GM12872 (cell line): ENCODE results near the gene TMEM95.
A peak's percentile ranks its signal among the peaks of the same experiment; 100 is the strongest.

Source experiments
- TF ChIP-seq, protein P1 (sequence below): IDR thresholded peaks from 3 replicates; pipeline ENCODE4 v1.5.1; 2011; ENCODE audit warnings: low read depth, mild to moderate bottlenecking, low read length, moderate library complexity; ENCODE audit not compliant: insufficient read depth

TMEM95 gene

DNA sequence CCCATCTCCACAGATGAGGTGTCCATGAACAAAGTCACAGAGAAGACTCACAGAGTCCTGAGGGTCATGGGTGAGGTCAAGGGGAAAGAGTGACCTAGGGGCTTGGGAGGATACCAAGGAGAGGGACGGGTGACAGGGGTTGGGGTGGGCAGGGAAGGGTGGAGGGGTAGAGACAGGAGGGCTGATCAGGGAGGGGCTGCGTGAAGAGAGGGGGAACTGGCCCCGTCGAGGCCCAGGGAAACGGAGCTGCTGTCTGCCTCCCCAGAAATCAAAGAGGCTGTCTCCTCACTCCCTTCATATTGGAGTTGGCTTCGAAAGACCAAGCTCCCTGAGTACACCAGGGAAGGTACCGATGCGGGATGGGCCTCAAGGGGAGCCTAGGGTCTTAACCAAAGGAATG is 617 bp downstream of the TMEM95 start:
- TF ChIP-seq, protein P1, sequence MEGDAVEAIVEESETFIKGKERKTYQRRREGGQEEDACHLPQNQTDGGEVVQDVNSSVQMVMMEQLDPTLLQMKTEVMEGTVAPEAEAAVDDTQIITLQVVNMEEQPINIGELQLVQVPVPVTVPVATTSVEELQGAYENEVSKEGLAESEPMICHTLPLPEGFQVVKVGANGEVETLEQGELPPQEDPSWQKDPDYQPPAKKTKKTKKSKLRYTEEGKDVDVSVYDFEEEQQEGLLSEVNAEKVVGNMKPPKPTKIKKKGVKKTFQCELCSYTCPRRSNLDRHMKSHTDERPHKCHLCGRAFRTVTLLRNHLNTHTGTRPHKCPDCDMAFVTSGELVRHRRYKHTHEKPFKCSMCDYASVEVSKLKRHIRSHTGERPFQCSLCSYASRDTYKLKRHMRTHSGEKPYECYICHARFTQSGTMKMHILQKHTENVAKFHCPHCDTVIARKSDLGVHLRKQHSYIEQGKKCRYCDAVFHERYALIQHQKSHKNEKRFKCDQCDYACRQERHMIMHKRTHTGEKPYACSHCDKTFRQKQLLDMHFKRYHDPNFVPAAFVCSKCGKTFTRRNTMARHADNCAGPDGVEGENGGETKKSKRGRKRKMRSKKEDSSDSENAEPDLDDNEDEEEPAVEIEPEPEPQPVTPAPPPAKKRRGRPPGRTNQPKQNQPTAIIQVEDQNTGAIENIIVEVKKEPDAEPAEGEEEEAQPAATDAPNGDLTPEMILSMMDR = no peak

DNA sequence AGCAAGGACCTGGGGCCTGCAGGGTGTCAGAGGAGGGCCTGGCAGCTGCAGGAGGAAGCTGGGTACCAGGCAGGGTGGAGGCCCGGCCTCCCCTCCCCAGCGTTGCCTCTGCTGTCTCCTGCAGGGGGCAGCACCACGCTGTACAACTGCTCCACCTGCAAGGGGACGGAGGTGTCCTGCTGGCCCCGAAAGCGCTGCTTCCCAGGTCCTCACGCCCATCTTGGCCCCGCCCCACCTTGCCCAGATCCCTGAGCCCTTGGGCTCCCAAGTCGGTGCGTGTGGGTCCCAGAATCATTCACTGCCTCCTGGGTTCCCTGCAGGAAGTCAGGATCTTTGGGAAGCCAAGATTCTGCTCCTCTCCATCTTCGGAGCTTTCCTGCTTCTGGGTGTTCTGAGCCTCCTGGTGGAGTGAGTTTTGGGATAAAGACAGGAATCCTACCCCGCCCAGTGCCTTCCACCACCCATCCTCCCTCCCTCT is 1.2 kb downstream of the TMEM95 start:
- TF ChIP-seq, protein P1 = peak; percentile 96

DNA sequence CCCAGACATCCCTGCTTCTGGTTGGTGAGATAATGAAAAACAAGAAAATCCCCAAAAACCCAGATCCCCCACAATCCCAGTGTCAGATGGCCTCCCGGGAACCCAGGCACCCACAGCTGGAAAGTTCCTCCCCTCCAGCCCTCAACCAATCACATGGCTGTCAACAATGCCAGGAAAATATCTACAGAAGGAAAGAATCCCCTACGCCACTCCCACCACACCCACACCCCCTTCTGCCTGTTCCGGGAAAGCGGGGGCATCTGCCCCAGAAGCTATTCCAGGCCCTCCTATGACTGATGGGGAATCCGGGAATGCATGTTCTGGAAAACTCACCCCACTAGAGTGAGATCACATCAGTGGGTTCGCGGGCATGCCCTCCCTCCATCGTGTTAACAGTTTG is 1.8 kb downstream of the TMEM95 start:
- TF ChIP-seq, protein P1 = no peak

DNA sequence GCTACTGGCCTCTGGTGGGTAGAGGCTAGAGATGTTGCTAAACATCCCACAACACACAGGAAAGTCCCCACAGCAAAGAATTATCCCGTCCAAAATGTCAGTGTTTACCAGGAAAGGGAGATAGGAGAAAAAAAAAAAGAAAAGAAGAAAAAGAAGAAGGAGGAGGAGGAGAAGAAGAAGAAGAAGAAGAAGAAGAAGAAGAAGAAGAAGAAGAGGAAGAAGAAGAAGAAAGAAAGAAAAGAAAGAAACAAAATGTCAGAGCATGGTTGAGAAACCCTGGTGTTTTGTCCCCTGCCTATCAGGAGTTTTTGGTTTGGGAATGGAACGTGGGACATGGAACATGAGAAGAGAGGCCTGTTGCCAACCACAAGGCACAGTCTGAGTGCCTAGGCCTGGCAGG is 2.4 kb downstream of the TMEM95 start:
- TF ChIP-seq, protein P1 = no peak

DNA sequence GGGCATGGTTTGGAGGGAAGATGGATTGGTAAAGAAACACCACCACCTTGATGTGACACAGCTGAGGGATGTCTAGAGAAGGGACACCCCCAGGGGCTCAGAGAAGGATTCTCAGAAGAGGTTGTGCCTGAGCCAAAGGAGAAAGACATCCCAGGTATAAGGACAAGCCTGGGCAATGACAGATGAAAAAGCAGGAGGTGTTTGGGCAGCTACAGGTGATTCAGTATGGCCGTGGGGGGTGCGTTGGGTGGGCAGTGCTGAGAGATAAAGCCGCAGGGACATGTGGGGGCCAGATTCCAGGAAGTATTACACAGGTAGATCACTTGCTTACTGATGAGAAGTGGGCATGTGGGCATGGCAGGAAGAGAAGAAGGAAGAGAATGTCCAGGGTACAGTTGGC is 7.0 kb downstream of the TMEM95 start:
- TF ChIP-seq, protein P1 = no peak

DNA sequence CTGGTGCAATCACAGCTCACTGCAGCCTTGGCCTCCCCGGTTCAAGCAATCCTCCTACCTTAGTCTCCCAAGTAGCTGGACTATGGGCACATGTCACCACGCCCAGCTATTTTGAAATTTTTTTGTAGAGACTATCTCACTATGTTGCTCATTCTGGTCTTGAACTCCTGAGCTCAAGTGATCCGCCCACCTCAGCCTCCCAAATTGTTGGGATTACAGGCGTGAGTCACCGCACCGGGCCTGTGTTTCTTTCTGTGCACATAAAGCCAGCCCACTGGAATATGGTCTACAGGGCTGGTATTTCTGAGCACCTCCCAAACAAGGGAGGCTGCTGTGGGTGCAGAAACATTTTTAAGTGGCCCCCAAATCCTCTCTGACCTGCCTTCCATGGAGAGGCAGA is 8.4 kb downstream of the TMEM95 start:
- TF ChIP-seq, protein P1 = no peak

DNA sequence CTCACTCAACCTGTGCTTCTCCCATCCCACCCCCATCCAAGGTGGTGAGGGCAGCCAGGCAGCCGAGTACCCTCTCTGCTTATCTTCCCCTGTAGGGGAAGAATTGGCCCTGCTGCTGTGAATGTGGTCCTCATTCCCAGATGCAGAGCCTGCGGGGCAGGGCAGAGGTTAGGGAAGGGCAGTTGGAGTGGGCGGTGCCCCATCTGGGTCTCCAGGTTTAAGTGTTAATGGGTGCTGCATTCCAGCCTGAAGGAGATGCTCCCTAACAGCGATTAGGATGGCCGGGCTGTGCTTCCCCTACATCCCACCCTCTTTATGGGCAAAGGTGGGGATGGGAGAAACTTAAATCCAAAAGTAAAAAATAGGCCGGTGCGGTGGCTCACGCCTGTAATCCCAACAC is 12.1 kb downstream of the TMEM95 start:
- TF ChIP-seq, protein P1 = no peak
